ENCODE data around the gene CHN1.

The CHN1 gene

GRCh38 chr2:174840436-174840835 lies 164.7 kb downstream of the CHN1 start:
- no peak overlapping the region for H3K9ac ChIP-seq (ENCODE audit: low read length)
- no peak overlapping the region for H3K14ac ChIP-seq (ENCODE audit: low read length)
- H4K12ac ChIP-seq (ENCODE audit: low read depth, low read length): no peak overlapping the region
- no peak overlapping the region for H3K4ac ChIP-seq (ENCODE audit: low read depth, low read length)
- H4K8ac ChIP-seq (ENCODE audit: low read depth, low read length): no peak overlapping the region
- H4K91ac ChIP-seq (ENCODE audit: low read depth, low read length): no peak overlapping the region
- DNase-seq: no peak
- H2BK12ac ChIP-seq (ENCODE audit: low read length): no peak overlapping the region
- H2AFZ ChIP-seq (ENCODE audit: insufficient read depth, low read length, poor library complexity): no peak overlapping the region
- H3K9me3 ChIP-seq (ENCODE audit: insufficient read depth, low read depth, low read length): no peaks in the 10 kb centered on the region
- no peak overlapping the region for H3K4me3 ChIP-seq (ENCODE audit: low read depth, low read length)
- H3K4me2 ChIP-seq (ENCODE audit: low read length): no peak overlapping the region
- no peaks in the 10 kb centered on the region for H3K27me3 ChIP-seq (ENCODE audit: insufficient read depth, low read length)
- WGBS (ENCODE audit: extremely low coverage, insufficient coverage, insufficient read length): no CpG with 5 or more reads among the region's 3 CpGs
- no peaks in the 10 kb centered on the region for H3K36me3 ChIP-seq (ENCODE audit: control insufficient read depth in 1 of 2, insufficient read depth in 2 of 2, low read length in 2 of 2)
- H2AK5ac ChIP-seq (ENCODE audit: low read length): no peak overlapping the region
- H3K79me1 ChIP-seq (ENCODE audit: low read length): peaks cover 2% of the 10 kb centered on the region
- no peak overlapping the region for H2BK5ac ChIP-seq (ENCODE audit: low read depth, low read length, poor library complexity)
- no peaks in the 10 kb centered on the region for H3K79me2 ChIP-seq (ENCODE audit: control insufficient read depth, insufficient read depth, low read length, poor library complexity)
- no peak overlapping the region for H3K23ac ChIP-seq (ENCODE audit: low read length)
- H2BK120ac ChIP-seq (ENCODE audit: insufficient read depth, low read length, poor library complexity): no peak overlapping the region
- H3K27ac ChIP-seq (ENCODE audit: low read depth, low read length): no peak overlapping the region
- H3K18ac ChIP-seq (ENCODE audit: low read length): no peak overlapping the region
- H3K4me1 ChIP-seq (ENCODE audit: control insufficient read depth in 1 of 2, insufficient read depth in 2 of 2, low read length in 2 of 2): peaks cover 0 to 7% of the 10 kb centered on the region in 2 experiments

- no peak for DNase-seq
- H3K4me2 ChIP-seq (ENCODE audit: low read length): no peak overlapping the region
- peak overlapping the region; percentile 21 for H2AK5ac ChIP-seq (ENCODE audit: low read length)
- no peak overlapping the region for H3K27ac ChIP-seq (ENCODE audit: low read depth, low read length)
- no peak overlapping the region for H3K4me3 ChIP-seq (ENCODE audit: low read depth, low read length)
- no peak overlapping the region for H2BK120ac ChIP-seq (ENCODE audit: insufficient read depth, low read length, poor library complexity)
- H3K14ac ChIP-seq (ENCODE audit: low read length): no peak overlapping the region
- no peak overlapping the region for H3K9ac ChIP-seq (ENCODE audit: low read length)
- H3K4me1 ChIP-seq (ENCODE audit: control insufficient read depth in 1 of 2, insufficient read depth in 2 of 2, low read length in 2 of 2): peaks cover 0 to 7% of the 10 kb centered on the region in 2 experiments
- H2BK12ac ChIP-seq (ENCODE audit: low read length): peak overlapping the region; percentile 64
- no peak overlapping the region for H4K8ac ChIP-seq (ENCODE audit: low read depth, low read length)
- peaks cover 2% of the 10 kb centered on the region for H3K79me1 ChIP-seq (ENCODE audit: low read length)
- H3K9me3 ChIP-seq (ENCODE audit: insufficient read depth, low read depth, low read length): no peaks in the 10 kb centered on the region
- no peaks in the 10 kb centered on the region for H3K36me3 ChIP-seq (ENCODE audit: control insufficient read depth in 1 of 2, insufficient read depth in 2 of 2, low read length in 2 of 2)
- WGBS (ENCODE audit: extremely low coverage, insufficient coverage, insufficient read length): no CpG with 5 or more reads among the region's 3 CpGs
- H3K4ac ChIP-seq (ENCODE audit: low read depth, low read length): no peak overlapping the region
- no peak overlapping the region for H2AFZ ChIP-seq (ENCODE audit: insufficient read depth, low read length, poor library complexity)
- H4K12ac ChIP-seq (ENCODE audit: low read depth, low read length): no peak overlapping the region
- no peak overlapping the region for H3K23ac ChIP-seq (ENCODE audit: low read length)
- H3K27me3 ChIP-seq (ENCODE audit: insufficient read depth, low read length): no peaks in the 10 kb centered on the region
- H4K91ac ChIP-seq (ENCODE audit: low read depth, low read length): no peak overlapping the region
- no peak overlapping the region for H2BK5ac ChIP-seq (ENCODE audit: low read depth, low read length, poor library complexity)
- no peak overlapping the region for H3K18ac ChIP-seq (ENCODE audit: low read length)
- no peaks in the 10 kb centered on the region for H3K79me2 ChIP-seq (ENCODE audit: control insufficient read depth, insufficient read depth, low read length, poor library complexity)
These were observed 165.5 kb downstream of the CHN1 start for GRCh38 chr2:174839662-174840061.

- H3K36me3 ChIP-seq (ENCODE audit: control insufficient read depth in 1 of 2, insufficient read depth in 2 of 2, low read length in 2 of 2): no peaks in the 10 kb centered on the region
- peaks cover 0 to 9% of the 10 kb centered on the region in 2 experiments for H3K4me1 ChIP-seq (ENCODE audit: control insufficient read depth in 1 of 2, insufficient read depth in 2 of 2, low read length in 2 of 2)
- no peak overlapping the region for H2AK5ac ChIP-seq (ENCODE audit: low read length)
- H3K79me2 ChIP-seq (ENCODE audit: control insufficient read depth, insufficient read depth, low read length, poor library complexity): no peaks in the 10 kb centered on the region
- no peak overlapping the region for H3K14ac ChIP-seq (ENCODE audit: low read length)
- no peak overlapping the region for H3K4ac ChIP-seq (ENCODE audit: low read depth, low read length)
- H3K27ac ChIP-seq (ENCODE audit: low read depth, low read length): no peak overlapping the region
- H2BK120ac ChIP-seq (ENCODE audit: insufficient read depth, low read length, poor library complexity): no peak overlapping the region
- no peaks in the 10 kb centered on the region for H3K27me3 ChIP-seq (ENCODE audit: insufficient read depth, low read length)
- no peaks in the 10 kb centered on the region for H3K9me3 ChIP-seq (ENCODE audit: insufficient read depth, low read depth, low read length)
- H3K23ac ChIP-seq (ENCODE audit: low read length): no peak overlapping the region
- no peak overlapping the region for H2BK5ac ChIP-seq (ENCODE audit: low read depth, low read length, poor library complexity)
- no peak overlapping the region for H2AFZ ChIP-seq (ENCODE audit: insufficient read depth, low read length, poor library complexity)
- no peak overlapping the region for H2BK12ac ChIP-seq (ENCODE audit: low read length)
- no peak overlapping the region for H4K12ac ChIP-seq (ENCODE audit: low read depth, low read length)
- DNase-seq: no peak
- peaks cover 2% of the 10 kb centered on the region for H3K79me1 ChIP-seq (ENCODE audit: low read length)
- no peak overlapping the region for H3K9ac ChIP-seq (ENCODE audit: low read length)
- no peak overlapping the region for H4K91ac ChIP-seq (ENCODE audit: low read depth, low read length)
- no CpG with 5 or more reads among the region's 1 CpG for WGBS (ENCODE audit: extremely low coverage, insufficient coverage, insufficient read length)
- H3K18ac ChIP-seq (ENCODE audit: low read length): no peak overlapping the region
- no peak overlapping the region for H4K8ac ChIP-seq (ENCODE audit: low read depth, low read length)
- no peak overlapping the region for H3K4me2 ChIP-seq (ENCODE audit: low read length)
- no peak overlapping the region for H3K4me3 ChIP-seq (ENCODE audit: low read depth, low read length)
These were observed 168.2 kb downstream of the CHN1 start for GRCh38 chr2:174836995-174837390.

GRCh38 chr2:174836377-174836994 lies 168.7 kb downstream of the CHN1 start:
- H3K79me1 ChIP-seq (ENCODE audit: low read length): peaks cover 2% of the 10 kb centered on the region
- peaks cover 0 to 9% of the 10 kb centered on the region in 2 experiments for H3K4me1 ChIP-seq (ENCODE audit: control insufficient read depth in 1 of 2, insufficient read depth in 2 of 2, low read length in 2 of 2)
- no peaks in the 10 kb centered on the region for H3K36me3 ChIP-seq (ENCODE audit: control insufficient read depth in 1 of 2, insufficient read depth in 2 of 2, low read length in 2 of 2)
- H3K23ac ChIP-seq (ENCODE audit: low read length): no peak overlapping the region
- no peak overlapping the region for H3K14ac ChIP-seq (ENCODE audit: low read length)
- H4K8ac ChIP-seq (ENCODE audit: low read depth, low read length): no peak overlapping the region
- no peak overlapping the region for H2AFZ ChIP-seq (ENCODE audit: insufficient read depth, low read length, poor library complexity)
- DNase-seq: peak; percentile 53 to 62
- no peak overlapping the region for H2BK120ac ChIP-seq (ENCODE audit: insufficient read depth, low read length, poor library complexity)
- H3K79me2 ChIP-seq (ENCODE audit: control insufficient read depth, insufficient read depth, low read length, poor library complexity): no peaks in the 10 kb centered on the region
- H2BK12ac ChIP-seq (ENCODE audit: low read length): no peak overlapping the region
- no peak overlapping the region for H2AK5ac ChIP-seq (ENCODE audit: low read length)
- H3K9ac ChIP-seq (ENCODE audit: low read length): no peak overlapping the region
- H3K27ac ChIP-seq (ENCODE audit: low read depth, low read length): no peak overlapping the region
- no peaks in the 10 kb centered on the region for H3K9me3 ChIP-seq (ENCODE audit: insufficient read depth, low read depth, low read length)
- H4K91ac ChIP-seq (ENCODE audit: low read depth, low read length): no peak overlapping the region
- no CpG with 5 or more reads among the region's 3 CpGs for WGBS (ENCODE audit: extremely low coverage, insufficient coverage, insufficient read length)
- H2BK5ac ChIP-seq (ENCODE audit: low read depth, low read length, poor library complexity): no peak overlapping the region
- no peak overlapping the region for H3K4me2 ChIP-seq (ENCODE audit: low read length)
- H3K4ac ChIP-seq (ENCODE audit: low read depth, low read length): no peak overlapping the region
- no peak overlapping the region for H4K12ac ChIP-seq (ENCODE audit: low read depth, low read length)
- no peaks in the 10 kb centered on the region for H3K27me3 ChIP-seq (ENCODE audit: insufficient read depth, low read length)
- no peak overlapping the region for H3K18ac ChIP-seq (ENCODE audit: low read length)
- no peak overlapping the region for H3K4me3 ChIP-seq (ENCODE audit: low read depth, low read length)
